Measurements from ENCODE around the gene NMT2.

The NMT2 gene

GRCh38 chr10:15180736-15181135 lies 12.2 kb upstream of the NMT2 start:
- DNase-seq, result no peak

GRCh38 chr10:15176269-15176668 lies 7.8 kb upstream of the NMT2 start:
- no peak for DNase-seq

- no peak for DNase-seq
Observed at GRCh38 chr10:15175587-15175986, 7.1 kb upstream of the NMT2 start.

GRCh38 chr10:15172306-15172840 lies 3.9 kb upstream of the NMT2 start:
- DNase-seq, result no peak

GRCh38 chr10:15169555-15170401 lies 1.3 kb upstream of the NMT2 start:
- no peak for DNase-seq

GRCh38 chr10:15168786-15169554 lies 477 bp upstream of the NMT2 start:
- peak; percentile 63 for DNase-seq

GRCh38 chr10:15167411-15168290 lies 842 bp downstream of the NMT2 start:
- no peak for DNase-seq

GRCh38 chr10:15166325-15166724 lies 2.2 kb downstream of the NMT2 start:
- DNase-seq, result no peak

- DNase-seq, result peak; percentile 72
Observed at GRCh38 chr10:15163253-15163828, 5.2 kb downstream of the NMT2 start.

GRCh38 chr10:15158972-15159371 lies 9.5 kb downstream of the NMT2 start:
- DNase-seq, result no peak

- DNase-seq, result no peak
Observed at GRCh38 chr10:15158448-15158847, 10.0 kb downstream of the NMT2 start.

- DNase-seq, result no peak
Observed at GRCh38 chr10:15155978-15156656, 12.4 kb downstream of the NMT2 start.

- DNase-seq, result no peak
Observed at GRCh38 chr10:15152556-15152955, 15.9 kb downstream of the NMT2 start.

GRCh38 chr10:15150563-15150962 lies 17.9 kb downstream of the NMT2 start:
- DNase-seq, result no peak

GRCh38 chr10:15149042-15149771 lies 19.3 kb downstream of the NMT2 start:
- DNase-seq, result no peak

- DNase-seq, result no peak
Observed at GRCh38 chr10:15147594-15148392, 20.7 kb downstream of the NMT2 start.

GRCh38 chr10:15146366-15146765 lies 22.1 kb downstream of the NMT2 start:
- DNase-seq, result no peak

- no peak for DNase-seq
Observed at GRCh38 chr10:15144788-15145187, 23.7 kb downstream of the NMT2 start.

GRCh38 chr10:15141136-15142054 lies 27.1 kb downstream of the NMT2 start:
- DNase-seq, result no peak

Data from MV-4-11 (cell line).